Suprapubic skin (tissue), 3 donors: ENCODE measurements around the gene CBL.

Experiments used
- POLR2AphosphoS5 ChIP-seq, 3 donors: sonication (generic); formaldehyde crosslinking; IDR thresholded peaks; one replicate each; pipeline ENCODE4 v1.6.1; 2017; ENCODE audit warnings: antibody characterized with exemption in 3 of 3
- TF ChIP-seq, protein P1 (sequence below), 2 donors: fragments of 200-600 bp in 1 of 2; fragments of 450-650 bp in 1 of 2; sonication (generic) in 1 of 2; IDR thresholded peaks; one replicate each; pipeline ENCODE4 v1.5.1; 2016 to 2019; ENCODE audit warnings: antibody characterized with exemption in 2 of 2, mild to moderate bottlenecking in 1 of 2, moderate library complexity in 1 of 2

DNA sequence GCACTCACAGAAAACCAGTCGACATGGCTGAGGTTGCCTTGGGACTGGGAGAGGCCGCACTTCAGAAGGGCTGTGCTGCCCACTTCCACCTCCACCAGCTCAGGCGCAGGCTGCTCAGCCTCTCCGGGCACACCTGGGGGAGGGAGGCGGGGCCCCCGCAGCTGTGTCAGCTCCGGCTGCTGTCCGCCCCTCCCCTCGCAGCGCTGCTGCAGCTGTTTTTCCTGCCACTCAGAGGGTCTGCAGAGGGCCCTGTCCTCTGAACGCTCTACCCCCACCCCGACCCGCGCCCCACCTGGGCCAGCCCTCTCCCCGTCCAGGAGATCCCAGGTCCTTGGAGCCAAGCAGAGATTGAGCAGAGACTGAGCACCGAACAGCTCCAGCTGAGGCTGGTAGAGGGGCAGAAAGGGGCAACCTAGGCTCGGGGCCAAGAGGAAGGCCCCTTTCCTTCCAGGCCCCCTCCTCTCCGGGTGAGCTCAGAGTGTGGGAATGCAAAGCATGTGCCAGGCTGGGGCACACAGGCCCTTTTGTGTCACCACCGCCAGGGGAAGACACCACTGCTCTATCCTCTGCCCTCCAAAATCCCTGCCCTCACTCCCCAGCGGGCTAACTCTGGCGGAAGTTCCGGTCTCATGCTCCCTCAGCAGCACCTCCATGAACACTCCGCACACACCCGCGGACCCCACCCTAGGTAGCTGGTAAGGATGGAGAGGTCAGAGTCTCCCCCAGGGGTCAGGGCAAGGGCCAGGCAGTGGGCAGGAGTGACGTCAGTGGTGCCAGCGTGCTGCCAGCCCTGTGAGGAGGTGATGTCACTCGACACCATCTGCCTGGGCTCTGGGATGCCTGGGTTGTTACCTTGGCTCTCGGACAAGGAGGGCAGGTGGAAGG lies 109.2 kb downstream of the CBL start:
- no peak for TF ChIP-seq POLR2AphosphoS5 (IDR thresholded peaks at IDR 0.05)
- TF ChIP-seq, protein P1, sequence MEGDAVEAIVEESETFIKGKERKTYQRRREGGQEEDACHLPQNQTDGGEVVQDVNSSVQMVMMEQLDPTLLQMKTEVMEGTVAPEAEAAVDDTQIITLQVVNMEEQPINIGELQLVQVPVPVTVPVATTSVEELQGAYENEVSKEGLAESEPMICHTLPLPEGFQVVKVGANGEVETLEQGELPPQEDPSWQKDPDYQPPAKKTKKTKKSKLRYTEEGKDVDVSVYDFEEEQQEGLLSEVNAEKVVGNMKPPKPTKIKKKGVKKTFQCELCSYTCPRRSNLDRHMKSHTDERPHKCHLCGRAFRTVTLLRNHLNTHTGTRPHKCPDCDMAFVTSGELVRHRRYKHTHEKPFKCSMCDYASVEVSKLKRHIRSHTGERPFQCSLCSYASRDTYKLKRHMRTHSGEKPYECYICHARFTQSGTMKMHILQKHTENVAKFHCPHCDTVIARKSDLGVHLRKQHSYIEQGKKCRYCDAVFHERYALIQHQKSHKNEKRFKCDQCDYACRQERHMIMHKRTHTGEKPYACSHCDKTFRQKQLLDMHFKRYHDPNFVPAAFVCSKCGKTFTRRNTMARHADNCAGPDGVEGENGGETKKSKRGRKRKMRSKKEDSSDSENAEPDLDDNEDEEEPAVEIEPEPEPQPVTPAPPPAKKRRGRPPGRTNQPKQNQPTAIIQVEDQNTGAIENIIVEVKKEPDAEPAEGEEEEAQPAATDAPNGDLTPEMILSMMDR (IDR thresholded peaks at IDR 0.05): no peak
